Endometrium (tissue), 2 donors: ENCODE measurements around the gene ERCC1.

Source experiments
- FAIRE-seq: peaks from 2 replicates; lab custom pipeline; 2012; peaks lifted over from hg19 to GRCh38; lab: Jason Lieb, UNC
- donor health status: control.
- donor health status: control.

The ERCC1 gene

GRCh38 chr19:45405435-45406225 is 18.1 kb downstream of the ERCC1 start:
- FAIRE-seq: no peak

- no peak for FAIRE-seq
Observed at GRCh38 chr19:45404557-45405434, 18.9 kb downstream of the ERCC1 start, which contains the start of gene PPP1R13L. TSS of gene PPP1R13L (minus strand) at chr19:45405069. CDS start at chr19:45398318, 6,751 bp downstream.

GRCh38 chr19:45403781-45404556 is 19.7 kb downstream of the ERCC1 start:
- FAIRE-seq: no peak

- no peak for FAIRE-seq
Observed at GRCh38 chr19:45403272-45403671, 20.4 kb downstream of the ERCC1 start.

DNA sequence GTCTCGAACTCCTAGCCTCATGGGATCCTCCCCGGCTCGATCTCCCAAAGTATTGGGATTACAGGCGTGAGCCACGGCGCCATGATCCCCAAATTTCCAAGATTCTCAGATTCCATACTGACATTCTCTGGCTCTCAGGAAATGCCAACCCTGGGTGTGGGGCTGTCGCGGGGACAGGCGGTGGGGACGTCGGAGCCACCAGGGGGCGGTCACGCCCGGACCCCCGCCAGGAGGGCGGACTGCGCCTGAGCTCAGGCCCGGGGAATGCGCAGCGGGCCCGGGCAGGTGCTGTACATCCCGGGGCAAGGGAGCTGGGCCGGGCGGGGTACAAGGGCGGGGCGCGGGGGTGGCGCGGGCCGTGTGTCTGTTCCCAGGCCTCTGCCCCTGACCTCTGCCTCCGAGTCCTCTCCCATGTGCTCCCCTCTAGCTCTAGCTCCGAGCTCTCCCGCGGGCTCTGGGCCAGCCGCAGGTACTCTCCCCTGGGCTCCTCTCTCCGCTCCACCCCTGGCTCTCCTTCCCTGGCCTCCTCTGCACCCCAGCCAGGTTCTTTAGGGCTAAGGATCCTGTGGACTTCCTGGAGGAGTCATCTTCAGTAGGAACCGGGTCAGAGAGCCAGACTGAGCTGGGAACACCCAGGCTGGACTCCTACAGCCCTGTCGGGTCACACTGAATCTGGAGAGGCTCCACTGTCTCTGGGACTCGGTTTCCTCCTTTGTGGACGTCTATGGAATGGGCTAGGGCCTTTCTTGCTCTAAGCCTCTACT is 21.2 kb downstream of the ERCC1 start:
- no peak for FAIRE-seq

- FAIRE-seq: no peak
Observed at GRCh38 chr19:45401815-45402214, 21.9 kb downstream of the ERCC1 start.

DNA sequence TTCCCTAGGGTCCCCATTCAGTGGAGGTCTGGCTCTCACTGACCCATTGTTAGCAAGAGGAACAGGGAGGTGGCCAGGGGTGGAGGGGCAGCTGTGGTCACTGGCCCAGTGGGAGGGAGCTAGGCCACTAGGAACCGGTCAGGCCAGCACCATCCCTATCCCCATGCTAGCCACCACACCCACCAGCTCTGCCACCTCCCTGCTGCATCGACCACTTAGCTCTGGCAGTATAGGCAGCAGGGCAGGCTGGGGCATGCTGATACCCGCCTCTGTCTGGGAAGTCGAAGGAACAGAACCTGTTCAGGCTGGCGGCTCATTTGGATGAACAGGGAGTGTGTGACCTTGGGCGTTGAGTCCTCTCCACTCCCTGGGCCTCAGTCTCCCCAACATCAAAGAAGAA is 23.5 kb downstream of the ERCC1 start:
- FAIRE-seq: no peak

- FAIRE-seq: no peak
Observed at GRCh38 chr19:45395821-45396617, 27.7 kb downstream of the ERCC1 start.

DNA sequence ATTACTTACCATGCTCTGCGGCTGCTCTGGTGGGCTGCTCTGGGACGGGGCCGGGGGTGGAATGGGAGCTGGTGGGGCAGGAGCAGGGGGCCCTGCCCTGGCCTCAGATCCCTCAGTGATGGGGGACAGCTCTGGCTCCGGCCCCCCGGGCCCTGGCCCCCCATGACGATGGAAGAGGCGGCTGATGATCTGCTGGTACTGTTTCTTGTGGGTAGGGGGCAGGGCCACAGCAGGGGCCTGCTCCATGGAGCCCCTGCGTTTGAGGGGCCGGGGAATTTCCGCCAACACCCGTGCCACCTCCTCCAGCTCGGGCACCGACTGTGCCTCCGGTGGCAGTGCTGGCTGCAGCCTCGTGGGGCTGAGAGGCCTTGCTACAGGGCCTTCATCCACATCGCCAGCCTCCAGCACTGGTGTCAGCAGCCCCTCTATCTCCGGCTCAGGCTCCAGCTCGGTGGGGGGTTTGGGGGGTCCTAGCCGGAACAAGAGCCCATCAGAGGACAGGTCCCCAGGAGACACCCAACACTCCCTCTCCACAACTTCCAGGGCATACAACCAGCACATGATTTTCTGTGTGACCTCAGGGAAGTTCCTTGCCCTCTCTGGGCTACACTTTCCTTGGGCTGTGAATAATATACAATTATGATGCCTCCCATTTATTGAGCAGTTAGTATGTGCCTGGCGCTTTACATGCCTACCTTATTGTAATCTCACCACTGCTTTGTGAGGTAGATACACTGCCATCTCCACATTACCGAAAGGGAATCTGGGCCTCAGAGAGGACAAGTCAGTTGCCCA is 31.6 kb downstream of the ERCC1 start:
- FAIRE-seq: no peak

- no peak for FAIRE-seq
Observed at GRCh38 chr19:45391346-45391745, 32.4 kb downstream of the ERCC1 start.

GRCh38 chr19:45385392-45386221 is 38.1 kb downstream of the ERCC1 start:
- FAIRE-seq: no peak

GRCh38 chr19:45382426-45382825 is 41.3 kb downstream of the ERCC1 start:
- no peak for FAIRE-seq

- FAIRE-seq: no peak
Observed at GRCh38 chr19:45380107-45380506, 43.6 kb downstream of the ERCC1 start.

GRCh38 chr19:45376045-45376724 is 47.5 kb downstream of the ERCC1 start:
- FAIRE-seq: no peak

DNA sequence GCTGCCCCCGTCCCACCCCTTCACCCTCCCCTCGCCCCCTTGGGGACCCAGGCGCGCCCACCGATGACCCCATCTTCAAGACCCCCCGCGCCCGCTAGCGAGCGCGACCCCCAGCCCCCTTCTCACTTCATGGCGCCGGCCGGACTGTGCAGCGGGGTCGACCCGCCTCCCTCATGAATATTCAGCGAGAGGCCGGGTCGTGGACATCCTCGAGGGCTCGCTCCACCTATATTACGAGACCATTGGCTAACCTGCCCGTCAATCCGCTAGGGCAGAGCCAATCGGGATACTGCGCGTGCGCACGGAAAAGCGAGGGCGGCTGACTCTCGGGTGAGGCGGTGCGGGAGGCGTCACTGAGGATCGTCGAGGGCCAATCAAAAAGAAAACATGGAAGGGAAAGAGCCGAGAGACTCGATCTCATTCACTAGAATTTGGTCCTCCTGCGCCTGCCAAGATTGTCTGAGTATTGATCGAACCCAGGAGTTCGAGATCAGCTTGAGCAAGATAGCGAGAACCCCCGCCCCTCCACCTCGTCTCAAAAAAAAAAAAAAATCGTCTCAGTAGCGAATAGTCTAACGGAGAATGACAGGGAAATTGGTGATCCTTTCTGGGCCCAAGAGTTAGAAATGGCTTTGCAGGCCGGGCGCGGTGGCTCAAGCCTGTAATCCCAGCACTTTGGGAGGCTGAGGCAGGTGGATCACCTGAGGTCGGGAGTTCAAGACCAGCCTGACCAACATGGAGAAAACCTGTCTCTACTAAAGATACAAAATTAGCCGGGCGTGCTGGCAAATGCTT is 53.1 kb downstream of the ERCC1 start, which contains the start of gene ERCC2:
TSS of gene ERCC2 (minus strand) at position 164 of the 795 bp plus-strand sequence. CDS start at position 131, 33 bp downstream.
- FAIRE-seq: peak; percentile 92

GRCh38 chr19:45368737-45369340 is 54.9 kb downstream of the ERCC1 start:
- no peak for FAIRE-seq

DNA sequence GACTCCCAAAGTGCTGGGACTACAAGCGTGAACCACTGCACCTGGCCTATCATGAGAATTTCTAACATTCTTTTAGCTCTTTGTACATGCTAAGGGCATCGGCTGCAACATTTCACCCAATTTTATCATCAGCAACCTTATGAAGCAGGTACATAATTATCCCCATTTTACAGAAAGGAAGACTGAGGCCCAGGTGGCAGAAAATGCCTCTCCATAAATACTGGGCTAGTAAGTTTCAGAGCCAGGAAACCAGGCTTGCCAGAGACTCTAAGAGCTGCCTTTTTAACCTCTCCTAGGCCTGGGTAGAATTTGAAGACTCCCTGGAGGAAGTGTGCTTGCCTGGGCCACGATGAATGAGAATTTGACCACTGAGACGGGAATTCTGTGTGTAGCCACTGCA is 55.6 kb downstream of the ERCC1 start:
- no peak for FAIRE-seq
